Activated naive CD4-positive, alpha-beta T cell treated with anti-CD3 and anti-CD28 coated beads, Interleukin-2, amount 50 U/mL, for 72 hours (primary cell): ENCODE results near the gene ZMYM4. TPM values are rescaled to one million over a fixed set of nuclear protein-coding genes. Genes with fewer than 3 reads are reported as not detected.
"Not testable (repeated sequence)": the region's sequence is repeated elsewhere in the genome, so short reads cannot be mapped to it uniquely, and the experiment has no call there.

Experiments
- ATAC-seq, 2 donors: fragments of 150-1000 bp; cut with Tn5 transposase; 2 replicates each; pipeline ENCODE4 v1.10.0; 2021; ENCODE audit warnings: mild to moderate bottlenecking in 2 of 2, moderate library complexity in 2 of 2
- DNase-seq, 2 donors: peaks; one replicate each; pipeline ENCODE4 v3.0.0; 2021 to 2022; ENCODE audit warnings: low spot score in 2 of 2
- H3K27ac Mint-ChIP-seq, 2 donors: one replicate each; pipeline ENCODE4 v1.8.0; 2022; ENCODE audit warnings: mild to moderate bottlenecking in 2 of 2, mixed read lengths in 2 of 2
- H3K36me3 Mint-ChIP-seq, 2 donors: one replicate each; pipeline ENCODE4 v1.8.0; 2022; ENCODE audit warnings: mixed read lengths in 2 of 2
- H3K9me3 Mint-ChIP-seq, 2 donors: one replicate each; pipeline ENCODE4 v1.8.0; 2022; ENCODE audit warnings: mixed read lengths in 2 of 2
- total RNA-seq, 2 donors: library from RNA; stranded (reverse); gene quantifications; one replicate each; pipeline ENCODE4 v1.2.3, GENCODE V29; 2022

The ZMYM4 gene
- total RNA-seq, 2 donors from 2014 or later = 16.5 to 38.0 TPM

- no peak for ATAC-seq
These were observed 29.4 kb downstream of the ZMYM4 start for GRCh38 chr1:35297886-35298285.

DNA sequence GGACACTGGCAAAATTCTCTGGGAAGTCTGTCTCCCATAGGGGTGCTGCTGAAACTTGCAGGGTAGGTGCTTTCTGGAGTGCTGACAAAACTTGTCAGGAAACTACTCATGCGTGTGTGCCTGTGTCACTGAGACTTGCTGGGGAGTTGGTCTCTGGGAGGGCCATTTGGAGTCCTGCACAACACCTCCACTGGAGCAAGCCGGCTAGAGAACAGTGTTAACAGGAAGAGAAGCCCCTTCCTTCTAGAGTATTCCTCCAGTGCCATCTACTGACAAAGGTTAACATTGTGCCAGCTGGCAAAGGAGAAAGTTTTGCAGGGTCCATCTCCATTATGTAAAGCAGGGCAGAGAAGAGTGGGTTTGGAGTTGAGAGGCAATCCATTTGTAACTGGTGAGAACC is 30.0 kb downstream of the ZMYM4 start:
- DNase-seq = peak in 1 of 2 donors; percentile 14
- ATAC-seq = peak; percentile 45 to 61
- peak overlapping the region in 1 of 2 donors; percentile 31 for H3K27ac Mint-ChIP-seq
- no peaks in the 10 kb centered on the region for H3K9me3 Mint-ChIP-seq
- H3K36me3 Mint-ChIP-seq = no peaks in the 10 kb centered on the region

More at GRCh38 chr1:35297886-35298285, 29.4 kb downstream of the ZMYM4 start:
- no peaks in the 10 kb centered on the region for H3K9me3 Mint-ChIP-seq
- H3K27ac Mint-ChIP-seq = peak overlapping the region; percentile 30 to 31
- no peaks in the 10 kb centered on the region for H3K36me3 Mint-ChIP-seq
- DNase-seq = no peak

DNA sequence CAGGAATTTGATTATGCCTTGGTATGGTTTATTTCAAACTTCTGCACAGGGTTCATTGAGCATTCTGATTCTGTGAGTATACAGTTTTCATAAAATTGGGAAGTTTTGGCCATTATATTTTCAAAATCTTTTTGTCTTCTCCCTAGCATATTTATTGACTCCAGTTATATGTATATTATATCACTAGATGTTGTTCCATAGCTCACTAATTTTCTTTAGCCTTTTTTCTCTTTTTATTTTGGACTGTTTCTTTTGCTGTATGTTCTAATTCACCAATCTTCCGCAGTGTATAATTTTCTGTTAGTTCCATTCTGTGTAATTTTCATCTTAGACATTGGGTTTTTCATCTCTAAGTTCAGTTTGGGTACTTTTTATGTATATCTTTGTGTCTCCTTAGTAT is 31.9 kb downstream of the ZMYM4 start:
- Mint-ChIP-seq H3K9me3 (no peaks in the 10 kb centered on the region), H3K27ac (no peak overlapping the region), H3K36me3 (no peaks in the 10 kb centered on the region)
- DNase-seq (no peak), ATAC-seq (no peak)

DNA sequence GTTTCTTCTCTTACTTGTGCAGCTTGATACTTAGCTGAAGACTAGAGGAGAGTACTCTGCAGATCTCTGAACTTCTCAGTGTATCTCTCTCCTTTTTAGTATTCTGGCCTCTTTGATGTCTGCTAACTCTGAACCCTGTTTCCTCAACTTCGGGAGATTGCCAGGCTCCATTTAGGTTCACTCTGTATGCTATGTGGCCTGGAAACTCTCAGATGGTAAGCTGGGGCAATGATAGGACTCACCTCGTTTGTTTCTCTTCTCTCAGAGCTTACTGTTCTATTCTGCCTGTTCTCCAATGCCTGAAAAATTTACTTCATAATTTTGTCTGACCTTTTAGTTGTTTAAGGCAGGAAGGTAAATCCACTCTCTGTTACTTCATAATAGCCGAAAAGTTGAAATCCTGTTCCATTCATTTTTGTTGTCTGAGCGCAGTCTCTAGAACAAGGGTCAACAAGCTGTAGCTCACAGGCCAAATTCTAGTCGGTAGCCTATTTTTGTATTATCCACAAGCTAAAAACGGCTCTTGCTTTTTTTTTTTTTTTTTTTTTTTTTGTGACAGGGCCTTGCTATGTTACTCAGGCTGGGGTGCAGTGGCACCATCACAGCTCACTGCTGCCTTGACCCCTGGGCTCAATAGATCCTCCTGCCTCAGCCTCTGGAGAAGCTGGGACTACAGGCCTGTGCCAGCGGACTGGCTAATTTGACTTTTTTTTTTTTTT is 33.3 kb downstream of the ZMYM4 start:
- Mint-ChIP-seq H3K9me3 (no peaks in the 10 kb centered on the region), H3K27ac (no peak overlapping the region), H3K36me3 (no peaks in the 10 kb centered on the region)
- DNase-seq = no peak
- no peak for ATAC-seq

DNA sequence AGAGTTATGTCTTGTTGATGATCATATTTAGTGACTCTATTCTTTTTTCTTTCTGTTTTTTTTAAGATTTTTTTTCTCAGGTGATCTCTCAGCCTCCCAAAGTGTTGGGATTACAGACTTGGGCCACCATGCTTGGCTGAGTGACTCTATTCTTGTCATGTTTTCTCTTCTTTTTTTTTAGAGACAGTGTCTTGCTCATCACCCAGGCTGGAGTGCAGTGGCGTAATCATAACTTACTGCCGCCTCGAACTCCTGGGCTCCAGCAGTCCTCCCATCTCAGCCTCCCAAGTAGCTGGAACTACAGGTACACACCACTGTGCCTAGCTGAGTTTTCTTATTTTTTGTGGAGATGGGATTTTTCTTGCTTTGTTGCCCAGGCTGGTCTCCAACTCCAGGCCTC is 36.9 kb downstream of the ZMYM4 start:
- Mint-ChIP-seq H3K9me3 (no peaks in the 10 kb centered on the region), H3K27ac (peak overlapping the region in 1 of 2 donors; percentile 73), H3K36me3 (peaks cover 0 to 4% of the 10 kb centered on the region in 2 donors)
- ATAC-seq (no peak), DNase-seq (no peak)

- Mint-ChIP-seq H3K27ac (no peak overlapping the region), H3K36me3 (peaks cover 4 to 12% of the 10 kb centered on the region in 2 donors), H3K9me3 (no peaks in the 10 kb centered on the region)
- no peak for DNase-seq
- ATAC-seq = no peak
These were observed 47.1 kb downstream of the ZMYM4 start for GRCh38 chr1:35315649-35316048.

DNA sequence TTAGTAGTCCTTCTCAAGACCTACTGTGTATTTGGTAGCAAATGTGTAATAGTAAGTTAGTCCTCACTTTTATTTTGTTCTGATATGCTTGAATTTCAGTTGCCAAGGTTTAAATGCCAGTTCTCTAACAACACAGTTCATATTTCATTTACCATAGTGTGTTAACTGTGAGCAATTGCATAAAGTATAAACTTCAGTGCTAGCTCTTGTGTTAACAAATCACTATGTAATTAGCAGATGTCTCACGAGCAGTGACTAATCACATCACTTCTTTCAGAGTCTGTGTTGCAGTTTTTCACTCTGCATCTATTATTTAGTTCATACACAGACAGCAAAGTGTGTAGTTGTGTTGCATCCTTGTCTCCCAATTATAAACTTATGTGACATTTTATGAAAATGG is 47.8 kb downstream of the ZMYM4 start:
- H3K9me3 Mint-ChIP-seq = no peaks in the 10 kb centered on the region
- peaks cover 4 to 12% of the 10 kb centered on the region in 2 donors for H3K36me3 Mint-ChIP-seq
- DNase-seq = no peak
- no peak overlapping the region for H3K27ac Mint-ChIP-seq
- no peak for ATAC-seq

DNA sequence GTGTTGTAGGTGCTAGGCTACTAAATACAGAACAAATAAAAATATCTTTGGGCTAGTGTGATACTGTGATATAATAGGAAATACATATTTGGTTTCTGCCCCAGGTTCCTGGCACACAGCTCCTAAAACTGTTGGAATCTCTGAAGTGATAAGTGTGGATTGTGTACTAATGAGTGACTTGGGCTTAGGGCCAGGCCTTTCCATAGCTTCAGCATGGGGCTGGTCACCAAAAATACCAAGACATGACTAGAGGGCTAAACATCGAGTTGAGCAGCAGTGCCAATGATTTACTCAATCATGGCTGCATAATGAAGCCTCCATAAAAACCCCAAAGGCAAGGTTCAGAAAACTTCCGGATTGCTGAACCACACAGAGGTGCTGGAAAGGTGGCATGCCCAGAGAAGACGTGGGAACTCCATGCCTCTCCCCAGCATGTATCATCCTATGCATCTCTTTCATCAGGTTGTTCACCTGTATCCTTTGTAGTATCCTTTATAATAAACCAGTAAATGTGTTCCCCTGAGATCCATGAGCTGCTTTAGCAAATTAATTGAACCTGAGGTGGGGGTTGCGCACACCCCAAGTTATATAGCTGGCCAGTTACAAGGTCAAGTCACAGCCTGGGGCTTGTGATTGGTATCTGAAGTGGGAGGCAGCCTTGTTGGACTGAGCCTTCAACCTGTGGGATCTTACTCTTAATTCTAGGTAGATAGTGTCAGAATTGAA is 51.6 kb downstream of the ZMYM4 start:
- ATAC-seq (no peak), DNase-seq (no peak)
- Mint-ChIP-seq H3K36me3 (peaks cover 4 to 23% of the 10 kb centered on the region in 2 donors), H3K9me3 (no peaks in the 10 kb centered on the region), H3K27ac (no peak overlapping the region)

- no peaks in the 10 kb centered on the region for H3K9me3 Mint-ChIP-seq
- H3K36me3 Mint-ChIP-seq = peaks cover 4 to 23% of the 10 kb centered on the region in 2 donors
- DNase-seq = no peak
- no peak overlapping the region for H3K27ac Mint-ChIP-seq
- no peak for ATAC-seq
These were observed 52.4 kb downstream of the ZMYM4 start for GRCh38 chr1:35320937-35321336.

DNA sequence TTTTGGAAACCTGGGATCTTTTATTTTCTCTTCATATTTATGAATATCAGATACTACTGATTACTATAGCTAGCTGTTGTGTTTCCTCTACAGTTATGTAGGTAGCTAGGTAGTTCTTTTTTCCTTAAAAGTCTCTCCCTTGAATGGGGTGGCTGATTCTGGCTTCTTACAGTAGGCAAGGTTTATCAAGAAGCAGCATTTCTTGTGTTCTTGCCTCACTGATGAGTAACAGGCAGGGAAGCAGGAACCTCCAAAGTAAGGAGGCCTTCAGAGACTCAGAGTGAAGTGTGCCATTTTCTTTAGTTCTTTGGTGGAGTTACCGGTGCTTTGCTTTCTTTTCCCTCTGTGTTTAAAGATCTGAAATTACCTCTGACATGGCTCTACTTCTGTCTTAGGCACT is 56.0 kb downstream of the ZMYM4 start:
- Mint-ChIP-seq H3K27ac (no peak overlapping the region), H3K36me3 (peaks cover 0 to 11% of the 10 kb centered on the region in 2 donors), H3K9me3 (no peaks in the 10 kb centered on the region)
- ATAC-seq (no peak), DNase-seq (no peak)

GRCh38 chr1:35326246-35326866 is 57.8 kb downstream of the ZMYM4 start:
- DNase-seq (no peak), ATAC-seq (no peak)
- no peaks in the 10 kb centered on the region for H3K9me3 Mint-ChIP-seq
- H3K27ac Mint-ChIP-seq = no peak overlapping the region
- H3K36me3 Mint-ChIP-seq = peaks cover 0 to 11% of the 10 kb centered on the region in 2 donors

DNA sequence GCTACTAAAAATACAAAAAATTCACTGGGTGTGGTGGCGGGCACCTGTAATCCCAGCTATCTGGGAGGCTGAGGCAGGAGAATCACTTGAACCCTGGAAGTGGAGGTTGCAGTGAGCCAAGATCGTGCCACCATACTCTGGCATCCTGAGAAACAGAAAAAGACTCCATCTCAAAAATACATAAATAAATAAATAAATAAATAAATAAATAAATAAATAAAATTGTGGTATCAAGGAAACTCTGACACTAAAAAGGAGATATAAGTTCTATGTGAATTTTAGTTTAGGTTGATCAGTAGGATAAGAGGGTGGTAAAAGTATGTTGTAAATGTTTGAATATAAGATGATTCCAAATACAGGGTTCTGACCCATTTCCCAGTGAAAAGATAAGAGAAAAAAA is 63.1 kb downstream of the ZMYM4 start:
- not testable (repeated sequence) for H3K36me3 Mint-ChIP-seq, H3K27ac Mint-ChIP-seq, H3K9me3 Mint-ChIP-seq, ATAC-seq, DNase-seq

- Mint-ChIP-seq H3K9me3 (no peaks in the 10 kb centered on the region), H3K36me3 (peaks cover 5 to 6% of the 10 kb centered on the region in 2 donors), H3K27ac (no peak overlapping the region)
- ATAC-seq (no peak), DNase-seq (no peak)
These were observed 66.0 kb downstream of the ZMYM4 start for GRCh38 chr1:35334485-35334884.

- peaks cover 5 to 6% of the 10 kb centered on the region in 2 donors for H3K36me3 Mint-ChIP-seq
- ATAC-seq = no peak
- no peak for DNase-seq
- H3K9me3 Mint-ChIP-seq = no peaks in the 10 kb centered on the region
- H3K27ac Mint-ChIP-seq = no peak overlapping the region
These were observed 72.0 kb downstream of the ZMYM4 start for GRCh38 chr1:35340519-35340918.

DNA sequence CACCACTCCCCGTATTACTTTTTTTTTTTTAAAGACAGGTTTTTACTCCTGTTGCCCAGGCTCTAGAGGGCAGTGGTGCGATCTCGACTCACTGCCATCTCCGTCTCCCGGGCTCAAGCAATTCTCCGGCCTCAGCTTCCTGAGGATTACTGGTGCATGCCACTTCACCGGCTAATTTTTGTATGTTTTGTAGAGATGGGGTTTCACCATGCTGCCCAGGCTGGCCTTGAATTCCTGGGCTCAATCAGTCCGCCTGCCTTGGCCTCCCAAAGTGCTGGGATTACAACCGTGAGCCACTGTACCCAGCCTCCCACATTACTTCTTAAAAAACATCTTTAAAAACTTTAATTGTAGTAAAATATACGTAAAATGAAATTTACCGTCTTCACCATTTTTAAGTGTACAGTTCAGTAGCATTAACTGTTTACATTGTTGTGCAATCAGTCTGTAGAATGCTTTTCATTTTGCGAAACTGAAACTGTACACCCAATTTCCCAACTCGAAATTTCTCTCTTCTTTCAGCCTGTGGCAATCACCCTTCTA is 77.0 kb downstream of the ZMYM4 start:
- H3K9me3 Mint-ChIP-seq = no peaks in the 10 kb centered on the region
- DNase-seq (no peak), ATAC-seq (no peak)
- H3K36me3 Mint-ChIP-seq = no peaks in the 10 kb centered on the region
- no peak overlapping the region for H3K27ac Mint-ChIP-seq

DNA sequence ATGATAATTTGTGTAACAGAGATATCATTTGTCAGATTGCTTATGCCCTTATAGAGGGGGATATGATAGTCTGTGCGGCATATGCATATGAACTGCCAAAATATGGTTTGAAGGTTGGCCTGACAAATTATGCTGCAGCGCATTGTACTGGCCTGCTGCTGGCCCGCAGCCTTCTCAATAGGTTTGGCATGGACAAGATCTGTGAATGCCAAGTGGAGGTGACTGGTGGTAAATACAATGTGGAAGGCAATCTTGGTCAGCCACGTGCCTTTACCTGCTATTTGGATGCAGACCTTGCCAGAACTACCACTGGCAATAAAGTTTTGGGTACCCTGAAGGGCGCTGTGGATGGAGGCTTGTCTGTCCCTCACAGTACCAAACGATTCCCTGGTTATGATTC is 82.4 kb downstream of the ZMYM4 start:
- DNase-seq (no peak), ATAC-seq (no peak)
- H3K36me3 Mint-ChIP-seq = no peaks in the 10 kb centered on the region
- no peak overlapping the region for H3K27ac Mint-ChIP-seq
- H3K9me3 Mint-ChIP-seq = no peaks in the 10 kb centered on the region

DNA sequence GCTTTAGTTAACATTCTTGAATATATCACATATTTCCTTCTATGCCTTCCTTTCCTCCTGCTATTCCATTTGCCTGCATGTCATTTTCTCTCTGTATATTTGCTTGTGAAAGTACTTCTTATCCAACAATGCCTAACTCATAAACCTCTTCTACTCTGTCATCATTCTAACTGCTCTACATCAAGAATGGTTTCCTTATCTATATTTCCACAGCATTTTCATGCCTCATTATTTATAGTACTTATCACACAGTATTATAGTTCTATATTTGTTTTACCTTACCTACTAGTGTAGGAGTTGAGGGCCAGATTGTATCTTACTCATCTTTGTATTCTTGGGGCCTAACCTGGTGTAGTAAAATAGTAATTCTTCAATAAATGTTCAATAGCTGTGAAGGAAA is 91.5 kb downstream of the ZMYM4 start:
- no peak for ATAC-seq
- DNase-seq = no peak
- Mint-ChIP-seq H3K9me3 (no peaks in the 10 kb centered on the region), H3K36me3 (peaks cover 7 to 8% of the 10 kb centered on the region in 2 donors), H3K27ac (no peak overlapping the region)
